Kidney epithelial cell (primary cell): ENCODE data around the gene RPSA. TPM values are rescaled to one million over a fixed set of nuclear protein-coding genes. Genes with fewer than 3 reads are reported as not detected.

Experiments
- DNase-seq: peaks from one replicate; pipeline ENCODE4 v3.0.0-alpha.2; 2010; ENCODE audit warnings: low read depth
- H3K27me3 ChIP-seq: 2 replicates; pipeline ENCODE4 v1.6.0; 2011; ENCODE audit warnings: low read length; ENCODE audit not compliant: control insufficient read depth, insufficient read depth
- H3K36me3 ChIP-seq: 2 replicates; pipeline ENCODE4 v1.5.1; 2011; ENCODE audit warnings: low read length; ENCODE audit not compliant: control insufficient read depth, insufficient read depth
- H3K4me3 ChIP-seq: 2 replicates; pipeline ENCODE4 v1.5.1; 2011; ENCODE audit warnings: low read depth, mild to moderate bottlenecking, control low read depth, low read length
- CTCF ChIP-seq: IDR thresholded peaks from 2 replicates; pipeline ENCODE4 v1.5.1; 2011; ENCODE audit warnings: mild to moderate bottlenecking, moderate library complexity, low read length, control low read depth, inconsistent platforms; ENCODE audit not compliant: insufficient read depth, poor library complexity, severe bottlenecking
- total RNA-seq: library from RNA; depleted of rRNA; stranded (reverse); fragments of >200 nt; gene quantifications from 2 replicates; pipeline ENCODE4 v1.2.3, GENCODE V29; 2015

RPSA gene
- total RNA-seq, 1 donor from 2014 or later, result 2,486 TPM

DNA sequence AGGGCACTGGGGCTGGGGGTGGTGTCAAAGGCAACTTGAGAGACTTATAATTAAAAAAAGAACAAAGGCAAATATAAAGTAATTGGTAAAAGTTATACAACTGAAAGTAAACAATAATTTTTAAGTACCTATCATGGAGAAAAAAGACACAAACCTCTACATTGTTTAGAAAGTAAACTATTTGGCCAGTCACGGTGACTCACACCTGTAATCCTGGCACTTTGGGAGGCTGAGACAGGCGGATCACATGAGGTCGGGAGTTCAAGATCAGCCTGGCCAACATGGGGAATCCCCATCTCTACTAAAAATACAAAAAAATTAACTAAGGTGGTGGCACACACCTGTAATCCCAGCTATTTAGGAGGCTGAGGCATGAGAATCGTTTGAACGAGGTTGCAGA lies 25.8 kb downstream of the RPSA start:
- Histone ChIP-seq H3K36me3 (no peaks in the 10 kb centered on the region), H3K4me3 (no peak overlapping the region), H3K27me3 (no peaks in the 10 kb centered on the region)
- DNase-seq, result no peak
- TF ChIP-seq CTCF, result no peak

- DNase-seq, result peak; percentile 51
- H3K27me3 ChIP-seq, result no peaks in the 10 kb centered on the region
- H3K4me3 ChIP-seq, result no peak overlapping the region
- no peak for TF ChIP-seq CTCF
- H3K36me3 ChIP-seq, result no peaks in the 10 kb centered on the region
Observed at GRCh38 chr3:39433642-39434041, 27.1 kb downstream of the RPSA start.

- no peaks in the 10 kb centered on the region for H3K36me3 ChIP-seq
- no peaks in the 10 kb centered on the region for H3K27me3 ChIP-seq
- no peak for TF ChIP-seq CTCF
- no peak overlapping the region for H3K4me3 ChIP-seq
- no peak for DNase-seq
Observed at GRCh38 chr3:39434574-39434973, 28.1 kb downstream of the RPSA start.

DNA sequence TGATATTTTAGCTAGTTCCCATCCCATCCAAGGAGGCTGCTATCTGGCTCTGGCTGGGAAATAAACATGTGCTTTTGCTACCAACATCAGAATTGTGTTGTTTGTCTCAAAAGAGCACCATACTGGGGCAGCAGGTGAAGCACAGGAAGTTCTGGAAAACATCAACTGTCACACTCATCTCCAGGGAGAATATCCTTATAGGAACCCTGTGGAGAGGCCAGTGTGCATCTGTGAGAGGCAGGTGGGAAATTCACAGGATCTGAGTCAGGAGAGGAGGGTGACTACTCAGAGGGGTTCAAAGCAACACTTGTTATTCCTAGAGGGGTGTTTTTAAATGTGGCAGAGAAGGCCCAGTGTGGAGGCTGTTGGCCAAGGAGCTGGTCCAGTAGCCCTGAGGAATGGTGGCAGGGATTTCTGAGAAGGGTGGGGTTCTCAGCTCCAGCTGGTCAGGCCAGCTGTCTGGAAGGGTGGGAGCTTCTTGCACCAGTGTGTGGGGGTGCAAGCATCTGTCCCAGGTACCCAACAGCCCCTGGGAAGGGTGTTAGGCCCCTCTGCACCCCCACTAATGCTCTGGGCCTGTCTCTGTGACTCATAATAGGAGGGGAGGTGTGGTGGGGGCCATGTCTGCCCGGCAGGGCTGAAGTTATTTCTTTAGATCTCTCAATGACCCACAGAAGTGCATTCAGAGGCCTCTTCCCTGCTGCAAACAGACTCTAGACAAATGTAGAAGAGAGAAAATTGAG lies 28.7 kb downstream of the RPSA start:
- no peaks in the 10 kb centered on the region for H3K36me3 ChIP-seq
- H3K4me3 ChIP-seq, result no peak overlapping the region
- peak; percentile 9 for DNase-seq
- TF ChIP-seq CTCF, result no peak
- no peaks in the 10 kb centered on the region for H3K27me3 ChIP-seq

GRCh38 chr3:39438880-39439279 lies 32.4 kb downstream of the RPSA start:
- DNase-seq, result no peak
- TF ChIP-seq CTCF, result no peak
- Histone ChIP-seq H3K4me3 (no peak overlapping the region), H3K36me3 (no peaks in the 10 kb centered on the region), H3K27me3 (no peaks in the 10 kb centered on the region)

DNA sequence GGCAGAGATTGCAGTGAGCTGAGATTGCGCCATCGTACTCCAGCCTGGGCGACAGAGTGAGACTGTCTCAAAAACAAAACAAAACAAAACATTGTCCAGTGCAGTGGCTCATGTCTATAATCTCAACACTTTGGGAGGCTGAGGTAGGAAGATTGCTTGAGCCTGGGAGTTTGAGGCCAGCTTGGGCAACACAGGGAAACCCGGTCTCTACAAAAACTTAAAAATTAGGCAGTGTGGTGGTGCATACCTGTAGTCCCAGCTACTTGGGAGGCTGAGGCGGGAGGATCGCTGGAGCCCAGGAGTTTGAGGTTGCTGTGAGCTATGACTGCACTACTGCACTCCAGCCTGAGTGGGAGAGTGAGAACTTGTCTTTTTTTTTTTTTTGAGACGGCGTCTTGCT lies 33.8 kb downstream of the RPSA start:
- H3K4me3 ChIP-seq, result no peak overlapping the region

More for the DNA sequence above, 33.8 kb downstream of the RPSA start:
- Histone ChIP-seq H3K36me3 (no peaks in the 10 kb centered on the region), H3K27me3 (no peaks in the 10 kb centered on the region)
- DNase-seq, result no peak
- TF ChIP-seq CTCF, result no peak
